ENCODE measurements around the gene LTBP3.

- TF ChIP-seq CTCF (IDR thresholded peaks at IDR 0.05; ENCODE audit: poor library complexity) (no peak), EZH2 (IDR thresholded peaks at IDR 0.05; ENCODE audit: borderline replicate concordance) (no peak)
These were observed 9.1 kb downstream of the LTBP3 start for GRCh38 chr11:65549096-65549495.
